ENCODE results near the gene ACOT7. TPM values are rescaled to one million over a fixed set of nuclear protein-coding genes. Genes with fewer than 3 reads are reported as not detected.
A peak's percentile ranks its signal among the peaks of the same experiment; 100 is the strongest.
"Not testable (repeated sequence)": the region's sequence is repeated elsewhere in the genome, so short reads cannot be mapped to it uniquely, and the experiment has no call there.

ACOT7 gene
- total RNA-seq, 2 donors from 2014 or later, result 46.0 to 75.8 TPM

- DNase-seq (ENCODE audit: low spot score in 2 of 2) (no peak), ATAC-seq (no peak)
- no peaks in the 10 kb centered on the region for H3K9me3 Mint-ChIP-seq
- peaks cover 0 to 4% of the 10 kb centered on the region in 2 donors for H3K36me3 Mint-ChIP-seq
- H3K27ac Mint-ChIP-seq, result peak overlapping the region in 1 of 2 donors; percentile 97
Observed at GRCh38 chr1:6414881-6415626, 21.5 kb upstream of the ACOT7 start.

- Mint-ChIP-seq H3K27ac (peak overlapping the region in 1 of 2 donors; percentile 97), H3K36me3 (peaks cover 0 to 4% of the 10 kb centered on the region in 2 donors), H3K9me3 (no peaks in the 10 kb centered on the region)
- DNase-seq (ENCODE audit: low spot score in 2 of 2) (peak; percentile 54 to 82), ATAC-seq (peak; percentile 93 to 98)
Observed at GRCh38 chr1:6414443-6414844, 20.9 kb upstream of the ACOT7 start.

- Mint-ChIP-seq H3K27ac (peak overlapping the region in 1 of 2 donors; percentile 97), H3K36me3 (peaks cover 0 to 4% of the 10 kb centered on the region in 2 donors), H3K9me3 (no peaks in the 10 kb centered on the region)
- ATAC-seq, result no peak
- DNase-seq (ENCODE audit: low spot score in 2 of 2), result no peak
Observed at GRCh38 chr1:6412896-6413295, 19.3 kb upstream of the ACOT7 start.

- no peak for DNase-seq (ENCODE audit: low spot score in 2 of 2)
- ATAC-seq, result no peak
- Mint-ChIP-seq H3K27ac (no peak overlapping the region), H3K9me3 (no peaks in the 10 kb centered on the region), H3K36me3 (peaks cover 0 to 4% of the 10 kb centered on the region in 2 donors)
Observed at GRCh38 chr1:6410248-6410893, 16.8 kb upstream of the ACOT7 start.

- H3K36me3 Mint-ChIP-seq, result peaks cover 0 to 4% of the 10 kb centered on the region in 2 donors
- ATAC-seq (no peak), DNase-seq (ENCODE audit: low spot score in 2 of 2) (no peak)
- no peak overlapping the region for H3K27ac Mint-ChIP-seq
- no peaks in the 10 kb centered on the region for H3K9me3 Mint-ChIP-seq
Observed at GRCh38 chr1:6409733-6410132, 16.2 kb upstream of the ACOT7 start.

GRCh38 chr1:6409053-6409452 lies 15.5 kb upstream of the ACOT7 start:
- DNase-seq (ENCODE audit: low spot score in 2 of 2) (no peak), ATAC-seq (no peak)
- no peaks in the 10 kb centered on the region for H3K36me3 Mint-ChIP-seq
- H3K27ac Mint-ChIP-seq, result no peak overlapping the region
- H3K9me3 Mint-ChIP-seq, result no peaks in the 10 kb centered on the region

- Mint-ChIP-seq H3K27ac (no peak overlapping the region), H3K9me3 (no peaks in the 10 kb centered on the region), H3K36me3 (no peaks in the 10 kb centered on the region)
- no peak for ATAC-seq
- no peak for DNase-seq (ENCODE audit: low spot score in 2 of 2)
Observed at GRCh38 chr1:6408023-6408422, 14.5 kb upstream of the ACOT7 start.

- no peaks in the 10 kb centered on the region for H3K36me3 Mint-ChIP-seq
- no peak for DNase-seq (ENCODE audit: low spot score in 2 of 2)
Observed at GRCh38 chr1:6401673-6402072, 8.1 kb upstream of the ACOT7 start.

GRCh38 chr1:6399294-6399693 lies 5.7 kb upstream of the ACOT7 start:
- ATAC-seq (no peak), DNase-seq (ENCODE audit: low spot score in 2 of 2) (no peak)
- H3K9me3 Mint-ChIP-seq, result no peaks in the 10 kb centered on the region
- H3K36me3 Mint-ChIP-seq, result no peaks in the 10 kb centered on the region
- no peak overlapping the region for H3K27ac Mint-ChIP-seq

More at GRCh38 chr1:6401673-6402072, 8.1 kb upstream of the ACOT7 start:
- no peak for ATAC-seq
- Mint-ChIP-seq H3K9me3 (no peaks in the 10 kb centered on the region), H3K27ac (no peak overlapping the region)

GRCh38 chr1:6397844-6398441 lies 4.4 kb upstream of the ACOT7 start:
- DNase-seq (ENCODE audit: low spot score in 2 of 2) (no peak), ATAC-seq (no peak)
- H3K9me3 Mint-ChIP-seq, result no peaks in the 10 kb centered on the region
- no peaks in the 10 kb centered on the region for H3K36me3 Mint-ChIP-seq
- H3K27ac Mint-ChIP-seq, result peak overlapping the region; percentile 13 to 59

GRCh38 chr1:6396998-6397397 lies 3.4 kb upstream of the ACOT7 start:
- ATAC-seq (no peak), DNase-seq (ENCODE audit: low spot score in 2 of 2) (no peak)
- H3K27ac Mint-ChIP-seq, result peak overlapping the region; percentile 5 to 11
- peaks cover 0 to 4% of the 10 kb centered on the region in 2 donors for H3K36me3 Mint-ChIP-seq
- H3K9me3 Mint-ChIP-seq, result no peaks in the 10 kb centered on the region

- DNase-seq (ENCODE audit: low spot score in 2 of 2); ATAC-seq; H3K36me3 Mint-ChIP-seq; H3K9me3 Mint-ChIP-seq; H3K27ac Mint-ChIP-seq: not testable (repeated sequence)
Observed at GRCh38 chr1:6395781-6396244, 2.2 kb upstream of the ACOT7 start.

- H3K27ac Mint-ChIP-seq, result peak overlapping the region in 1 of 2 donors; percentile 35
- ATAC-seq; H3K9me3 Mint-ChIP-seq; H3K36me3 Mint-ChIP-seq; DNase-seq (ENCODE audit: low spot score in 2 of 2): not testable (repeated sequence)
Observed at GRCh38 chr1:6395130-6395529, 1.6 kb upstream of the ACOT7 start.

- Mint-ChIP-seq H3K36me3 (peaks cover 0 to 4% of the 10 kb centered on the region in 2 donors), H3K27ac (peak overlapping the region; percentile 78 to 94), H3K9me3 (no peaks in the 10 kb centered on the region)
- ATAC-seq (no peak), DNase-seq (ENCODE audit: low spot score in 2 of 2) (peak in 1 of 2 donors; percentile 67)
Observed at GRCh38 chr1:6392809-6393399, 663 bp downstream of the ACOT7 start.

GRCh38 chr1:6391951-6392808 lies 1.4 kb downstream of the ACOT7 start:
- Mint-ChIP-seq H3K27ac (peak overlapping the region; percentile 72 to 78), H3K36me3 (peaks cover 0 to 4% of the 10 kb centered on the region in 2 donors), H3K9me3 (no peaks in the 10 kb centered on the region)
- ATAC-seq (no peak), DNase-seq (ENCODE audit: low spot score in 2 of 2) (no peak)

- ATAC-seq (no peak), DNase-seq (ENCODE audit: low spot score in 2 of 2) (no peak)
- H3K27ac Mint-ChIP-seq, result peak overlapping the region in 1 of 2 donors; percentile 61
- H3K36me3 Mint-ChIP-seq, result peaks cover 0 to 4% of the 10 kb centered on the region in 2 donors
- H3K9me3 Mint-ChIP-seq, result no peaks in the 10 kb centered on the region
Observed at GRCh38 chr1:6389971-6390370, 3.6 kb downstream of the ACOT7 start.
